Effector memory CD4-positive, alpha-beta T cell (primary cell): Measurements from ENCODE around the gene ARFGAP3.
"Not testable (repeated sequence)": the region's sequence is repeated elsewhere in the genome, so short reads cannot be mapped to it uniquely, and the experiment has no call there.

Experiments used
- DNase-seq, 3 donors: peaks; one replicate each; pipeline ENCODE4 v3.0.0-alpha.2; 2020
- H3K27ac ChIP-seq: 2 replicates; pipeline ENCODE4 v1.7.0; 2013; ENCODE audit warnings: mild to moderate bottlenecking, low read length, moderate library complexity; ENCODE audit not compliant: insufficient read depth, poor library complexity, severe bottlenecking
- H3K27me3 ChIP-seq: replicated peaks from 2 replicates; pipeline ENCODE4 v1.7.0; 2013; ENCODE audit warnings: mild to moderate bottlenecking, low read length; ENCODE audit not compliant: insufficient read depth, control insufficient read depth, poor library complexity, severe bottlenecking
- H3K36me3 ChIP-seq: 2 replicates; pipeline ENCODE4 v1.7.0; 2013; ENCODE audit warnings: mild to moderate bottlenecking, low read length, moderate library complexity; ENCODE audit not compliant: control insufficient read depth, insufficient read depth
- H3K4me1 ChIP-seq: 2 replicates; pipeline ENCODE4 v1.7.0; 2013; ENCODE audit warnings: low read length, mild to moderate bottlenecking; ENCODE audit not compliant: control insufficient read depth, insufficient read depth, poor library complexity, severe bottlenecking
- H3K4me3 ChIP-seq: 2 replicates; pipeline ENCODE4 v1.7.0; 2013; ENCODE audit warnings: low read length, low read depth, mild to moderate bottlenecking; ENCODE audit not compliant: insufficient read depth, poor library complexity, severe bottlenecking
- H3K9me3 ChIP-seq: 2 replicates; pipeline ENCODE4 v1.7.0; 2013; ENCODE audit warnings: mild to moderate bottlenecking, low read length, moderate library complexity; ENCODE audit not compliant: control insufficient read depth

Gene ARFGAP3

DNA sequence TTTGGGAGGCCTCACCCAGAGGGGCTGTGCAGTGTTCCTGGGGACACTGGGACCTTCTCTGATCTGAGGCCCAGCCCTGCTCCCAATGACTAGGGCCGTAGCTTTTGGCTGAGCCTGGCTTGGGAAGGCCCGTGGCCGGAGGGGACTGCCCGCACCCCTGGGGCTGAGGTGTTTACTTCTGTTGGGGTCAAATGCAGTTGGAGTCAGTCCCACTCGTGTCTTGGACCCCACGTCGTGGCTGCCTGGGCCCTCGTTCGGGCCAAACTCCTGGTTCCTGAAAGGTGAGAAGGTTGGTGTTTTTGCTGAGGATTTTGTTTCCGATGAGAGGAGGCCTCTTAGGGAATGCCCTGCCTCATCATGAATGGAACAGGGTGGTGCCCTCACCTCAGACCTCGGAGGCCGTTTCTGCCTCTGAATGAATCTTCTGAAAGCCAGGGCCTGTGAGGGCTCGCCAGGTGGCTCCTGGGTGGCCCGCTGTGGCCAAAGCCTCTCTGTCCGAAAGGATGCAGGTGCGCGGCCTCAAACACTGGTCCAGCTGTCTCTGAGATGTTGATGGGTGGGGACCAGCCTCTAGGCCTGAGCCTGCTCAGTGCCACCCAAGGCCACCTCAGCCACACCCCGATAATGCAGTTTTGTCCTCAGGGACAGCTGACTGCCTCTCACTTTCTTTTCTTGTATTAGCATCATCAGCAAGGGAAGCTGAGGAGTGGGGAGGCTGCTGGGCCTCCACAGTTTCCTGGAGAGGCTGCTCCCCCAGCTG, 96.1 kb downstream of the ARFGAP3 start:
- Histone ChIP-seq H3K27ac (no peak overlapping the region), H3K36me3 (no peaks in the 10 kb centered on the region), H3K27me3 (no peaks in the 10 kb centered on the region), H3K4me3 (no peak overlapping the region), H3K4me1 (no peaks in the 10 kb centered on the region), H3K9me3 (no peaks in the 10 kb centered on the region)
- no peak for DNase-seq

DNA sequence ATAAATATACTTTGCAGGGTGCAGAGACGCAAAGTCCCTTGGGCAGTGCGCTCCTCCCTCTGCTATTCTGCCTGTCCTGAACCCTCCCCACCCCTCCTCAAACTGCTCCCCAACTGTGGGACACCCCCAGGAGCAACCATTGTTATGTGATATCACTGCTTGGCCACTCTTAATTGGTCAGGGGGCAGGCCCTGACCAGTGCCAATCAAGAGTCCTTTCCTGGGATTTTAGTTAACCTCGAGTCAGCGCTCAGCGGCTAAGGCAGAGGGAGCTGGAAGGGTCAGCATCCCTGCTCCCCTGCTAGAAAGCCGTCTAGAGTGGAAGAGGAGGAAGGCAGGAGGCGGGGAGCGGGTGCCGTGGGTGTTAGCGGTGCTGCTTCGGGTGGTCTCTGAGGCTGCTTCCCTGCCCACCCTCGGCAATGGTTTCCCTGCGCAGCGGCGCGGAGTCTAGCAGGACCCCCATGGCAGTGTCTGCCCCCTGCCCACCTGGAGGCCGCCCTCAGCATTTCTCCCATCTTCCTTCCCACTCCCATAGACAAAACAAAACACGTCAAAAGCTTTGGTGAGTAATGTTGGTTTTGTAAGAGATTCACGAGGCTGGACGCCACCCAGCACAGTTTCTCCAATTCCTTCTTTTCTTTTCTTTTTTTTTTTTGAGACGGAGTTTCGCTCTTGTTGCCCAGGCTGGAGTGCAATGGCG, 98.0 kb downstream of the ARFGAP3 start:
- H3K4me1 ChIP-seq = no peaks in the 10 kb centered on the region
- no peaks in the 10 kb centered on the region for H3K9me3 ChIP-seq
- no peaks in the 10 kb centered on the region for H3K27me3 ChIP-seq
- H3K4me3 ChIP-seq = no peak overlapping the region
- no peaks in the 10 kb centered on the region for H3K36me3 ChIP-seq
- no peak overlapping the region for H3K27ac ChIP-seq
- DNase-seq = no peak

DNA sequence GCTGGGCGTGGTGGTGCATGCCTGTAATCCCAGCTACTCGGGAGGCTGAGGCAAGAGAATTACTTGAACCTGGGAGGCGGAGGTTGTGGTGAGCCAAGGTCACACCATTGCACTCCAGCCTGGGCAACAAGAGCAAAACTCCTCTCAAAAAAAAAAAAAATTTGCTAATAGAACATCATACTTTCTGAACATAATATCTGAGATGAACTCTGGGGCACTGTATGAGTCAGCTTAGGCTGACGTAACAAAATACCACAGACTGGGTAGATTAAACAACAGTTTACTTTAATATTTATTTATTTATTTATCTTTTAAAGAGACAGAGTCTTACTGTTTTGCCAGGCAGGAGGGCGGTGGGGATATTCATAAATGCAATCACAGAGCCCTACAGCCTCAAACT, 101.5 kb downstream of the ARFGAP3 start:
- H3K4me1 ChIP-seq, H3K27me3 ChIP-seq, H3K9me3 ChIP-seq, H3K27ac ChIP-seq, H3K36me3 ChIP-seq, H3K4me3 ChIP-seq, DNase-seq: not testable (repeated sequence)

DNA sequence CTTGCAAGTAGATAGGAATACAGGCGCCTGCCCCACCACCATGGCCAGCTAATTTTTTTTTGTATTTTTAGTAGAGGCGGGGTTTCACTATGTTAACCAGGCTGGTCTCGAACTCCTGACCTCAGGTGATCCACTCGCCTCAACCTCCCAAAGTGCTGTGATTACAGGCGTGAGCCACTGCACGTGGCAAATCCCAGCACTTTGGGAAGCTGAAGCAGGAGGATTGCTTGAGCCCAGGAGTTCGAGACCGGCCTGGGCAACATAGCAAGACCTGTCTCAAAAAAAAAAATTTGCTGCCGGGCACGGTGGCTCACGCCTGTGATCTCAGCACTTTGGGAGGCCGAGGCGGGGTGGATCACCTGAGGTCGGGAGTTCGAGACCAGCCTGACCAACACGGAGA, 102.0 kb downstream of the ARFGAP3 start:
- not testable (repeated sequence) for H3K36me3 ChIP-seq, H3K9me3 ChIP-seq, H3K4me3 ChIP-seq, H3K27me3 ChIP-seq, H3K4me1 ChIP-seq, H3K27ac ChIP-seq, DNase-seq

DNA sequence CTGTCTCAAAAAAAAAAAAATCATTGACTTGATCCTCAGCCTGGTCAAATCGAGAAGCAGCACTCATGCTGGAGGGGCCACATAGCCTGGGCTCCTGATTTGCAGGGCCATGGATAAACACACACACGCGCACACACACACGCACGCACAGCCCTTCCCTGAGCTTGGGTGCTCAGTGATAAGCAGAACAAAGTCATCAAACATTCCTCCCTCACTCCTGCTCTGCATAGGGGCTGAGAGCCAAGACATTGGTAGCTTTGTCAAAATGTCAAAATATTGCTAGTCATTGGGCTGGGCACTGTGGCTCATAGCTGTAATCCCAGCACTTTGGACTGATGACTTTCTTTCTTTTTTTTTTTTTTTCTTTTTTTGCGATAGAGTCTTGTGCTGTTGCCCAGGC, 102.4 kb downstream of the ARFGAP3 start:
- no peak for DNase-seq
- Histone ChIP-seq H3K27me3 (no peaks in the 10 kb centered on the region), H3K4me3 (no peak overlapping the region), H3K27ac (no peak overlapping the region), H3K9me3 (no peaks in the 10 kb centered on the region), H3K4me1 (no peaks in the 10 kb centered on the region), H3K36me3 (no peaks in the 10 kb centered on the region)

DNA sequence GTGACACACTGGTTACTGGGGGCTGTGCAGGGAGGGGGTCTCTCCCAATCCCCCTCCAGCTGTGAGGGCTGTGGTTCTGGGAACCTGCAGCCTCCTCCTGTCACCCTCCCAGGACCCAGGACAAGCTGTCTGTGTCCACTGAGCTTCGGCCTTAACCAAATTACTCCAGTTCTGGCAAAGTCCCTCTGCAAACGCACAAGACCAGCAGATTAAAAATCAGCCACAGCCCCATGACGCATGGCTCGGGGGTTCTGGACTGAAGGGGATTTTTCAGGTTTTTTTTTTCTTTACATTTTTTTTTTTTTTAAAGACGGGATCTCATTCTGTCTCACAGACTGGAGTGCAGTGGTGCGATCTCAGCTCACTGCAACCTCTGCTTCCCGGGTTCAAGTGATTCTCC, 104.2 kb downstream of the ARFGAP3 start:
- no peaks in the 10 kb centered on the region for H3K4me1 ChIP-seq
- no peaks in the 10 kb centered on the region for H3K36me3 ChIP-seq
- no peak for DNase-seq
- H3K27ac ChIP-seq = no peak overlapping the region
- no peak overlapping the region for H3K4me3 ChIP-seq
- H3K9me3 ChIP-seq = no peaks in the 10 kb centered on the region
- H3K27me3 ChIP-seq = no peaks in the 10 kb centered on the region

DNA sequence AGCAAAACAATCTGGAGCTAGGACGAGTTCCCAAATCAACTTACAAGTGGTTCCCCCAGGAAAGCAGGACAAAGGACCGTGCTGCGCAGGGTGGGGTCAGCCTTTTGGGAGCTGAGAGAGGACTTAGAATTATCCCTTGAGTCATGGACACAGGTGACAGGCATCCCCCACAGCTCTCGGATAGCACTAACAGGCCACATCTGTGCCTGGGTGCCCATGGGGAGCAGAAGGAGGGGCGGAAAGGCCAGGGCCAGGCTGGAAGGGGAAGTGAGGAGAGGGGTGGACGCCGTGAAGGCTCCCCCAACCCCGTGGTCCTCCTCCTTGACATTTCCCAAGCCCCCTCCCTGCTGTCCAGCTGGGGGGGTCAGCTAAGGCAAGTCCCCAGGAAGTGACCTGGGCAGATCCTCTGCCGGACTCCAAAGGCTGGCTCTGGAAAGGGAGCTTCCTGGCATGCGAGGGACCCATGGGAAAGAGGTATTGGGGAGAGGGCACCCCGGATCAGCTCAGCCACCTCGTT, 104.8 kb downstream of the ARFGAP3 start:
- Histone ChIP-seq H3K27me3 (no peaks in the 10 kb centered on the region), H3K27ac (no peak overlapping the region), H3K4me3 (no peak overlapping the region), H3K4me1 (no peaks in the 10 kb centered on the region), H3K36me3 (no peaks in the 10 kb centered on the region), H3K9me3 (no peaks in the 10 kb centered on the region)
- DNase-seq = no peak

DNA sequence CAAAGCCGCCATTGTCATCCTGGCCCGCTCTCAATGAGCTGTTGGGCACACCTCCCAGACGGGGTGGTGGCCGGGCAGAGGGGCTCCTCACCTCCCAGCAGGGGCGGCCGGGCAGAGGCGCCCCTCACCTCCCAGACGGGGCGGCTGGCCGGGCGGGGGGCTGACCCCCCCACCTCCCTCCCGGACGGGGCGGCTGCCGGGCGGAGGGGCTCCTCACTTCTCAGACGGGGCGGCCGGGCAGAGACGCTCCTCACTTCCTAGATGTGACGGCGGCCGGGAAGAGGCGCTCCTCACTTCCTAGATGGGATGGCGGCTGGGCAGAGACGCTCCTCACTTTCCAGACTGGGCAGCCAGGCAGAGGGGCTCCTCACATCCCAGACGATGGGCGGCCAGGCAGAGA, 106.7 kb downstream of the ARFGAP3 start:
- H3K36me3 ChIP-seq, H3K4me3 ChIP-seq, H3K9me3 ChIP-seq, H3K27ac ChIP-seq, DNase-seq, H3K27me3 ChIP-seq, H3K4me1 ChIP-seq: not testable (repeated sequence)

DNA sequence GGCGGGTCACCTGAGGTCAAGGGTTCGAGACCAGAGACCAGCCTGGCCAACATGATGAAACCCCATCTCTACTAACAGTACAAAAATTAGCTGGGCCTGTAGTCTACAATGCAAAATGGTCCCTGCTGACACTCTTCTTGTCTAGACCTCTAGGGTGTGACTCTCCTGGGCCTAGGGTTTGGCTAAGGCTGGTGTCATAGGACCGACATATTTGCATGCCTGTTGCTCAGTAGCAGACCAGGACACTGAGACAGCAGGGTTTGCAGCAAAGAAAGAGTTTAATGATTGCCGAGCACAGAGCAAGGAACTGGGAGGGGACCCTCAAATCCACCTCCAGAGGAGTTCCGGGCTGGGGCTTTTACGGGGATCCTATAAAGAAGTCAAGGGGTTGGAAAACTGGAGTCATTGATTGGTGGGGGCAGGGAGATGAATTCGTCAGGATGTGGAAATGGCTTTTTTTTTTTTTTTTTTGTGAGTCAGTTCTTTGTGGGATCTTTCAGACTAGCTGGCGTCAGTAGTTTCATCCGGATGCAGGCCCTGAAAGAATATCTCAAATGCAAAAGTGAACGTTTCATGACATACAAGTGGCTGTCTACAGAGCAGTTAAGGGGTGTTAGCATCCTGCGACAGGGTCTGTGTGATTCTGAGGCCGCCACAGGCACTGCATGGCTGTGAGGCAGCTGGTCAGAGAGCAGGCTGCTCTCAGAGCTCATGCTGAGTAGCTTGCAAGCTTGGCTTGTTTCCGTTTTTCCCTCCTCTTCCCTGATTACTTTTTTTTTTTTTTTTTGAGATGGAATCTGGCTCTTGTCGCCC, 109.2 kb downstream of the ARFGAP3 start:
- no peak overlapping the region for H3K4me3 ChIP-seq
- H3K36me3 ChIP-seq = no peaks in the 10 kb centered on the region
- DNase-seq = no peak
- no peaks in the 10 kb centered on the region for H3K9me3 ChIP-seq
- no peaks in the 10 kb centered on the region for H3K4me1 ChIP-seq
- no peak overlapping the region for H3K27ac ChIP-seq
- no peaks in the 10 kb centered on the region for H3K27me3 ChIP-seq
